Keratinocyte (primary cell): ENCODE measurements around the gene CFAP68. TPM values are rescaled to one million over a fixed set of nuclear protein-coding genes. Genes with fewer than 3 reads are reported as not detected.

Source experiments
- DNase-seq: peaks from one replicate; pipeline ENCODE4 v3.0.0-alpha.2; 2011; ENCODE audit warnings: low read depth, missing footprints, low spot score
- FAIRE-seq: peaks from 2 replicates; lab custom pipeline; 2011; peaks lifted over from hg19 to GRCh38; lab: Jason Lieb, UNC
- H2AFZ ChIP-seq: 2 replicates; pipeline ENCODE4 v1.6.0; 2012; ENCODE audit warnings: low read length, control low read depth, inconsistent platforms; ENCODE audit not compliant: control insufficient read depth
- H3K27ac ChIP-seq: 2 replicates; pipeline ENCODE4 v1.5.1; 2011; ENCODE audit warnings: low read length; ENCODE audit not compliant: control insufficient read depth, insufficient read depth
- H3K27me3 ChIP-seq: 3 replicates; pipeline ENCODE4 v1.6.0; 2011; ENCODE audit warnings: low read length; ENCODE audit not compliant: control insufficient read depth, insufficient read depth; ENCODE audit errors: extremely low read depth
- H3K36me3 ChIP-seq, 2 experiments: 2 replicates in 1 of 2; 3 replicates in 1 of 2; pipeline ENCODE4 v1.5.1; 2011; ENCODE audit warnings: low read length in 2 of 2, mild to moderate bottlenecking in 1 of 2; ENCODE audit not compliant: control insufficient read depth in 2 of 2, insufficient read depth in 2 of 2; ENCODE audit errors: extremely low read depth in 1 of 2
- H3K4me1 ChIP-seq: 3 replicates; pipeline ENCODE4 v1.5.1; 2011; ENCODE audit warnings: low read length; ENCODE audit not compliant: control insufficient read depth, insufficient read depth; ENCODE audit errors: extremely low read depth
- H3K4me2 ChIP-seq: 3 replicates; pipeline ENCODE4 v1.6.0; 2011; ENCODE audit warnings: low read depth, low read length; ENCODE audit not compliant: control insufficient read depth, insufficient read depth; ENCODE audit errors: extremely low read depth
- H3K4me3 ChIP-seq, 3 experiments: fragments of 200-600 bp in 1 of 3; sonication (generic) in 1 of 3; 2 replicates in 2 of 3; 3 replicates in 1 of 3; pipeline ENCODE4 v1.5.1; 2011 to 2016; ENCODE audit warnings: low read length in 3 of 3, mild to moderate bottlenecking in 3 of 3, control low read depth in 2 of 3, inconsistent platforms in 1 of 3, low read depth in 1 of 3, mixed read lengths in 1 of 3, mixed run types in 1 of 3, moderate library complexity in 1 of 3; ENCODE audit not compliant: control insufficient read depth in 2 of 3, insufficient read depth in 2 of 3; ENCODE audit errors: extremely low read depth in 1 of 3
- H3K79me2 ChIP-seq: 2 replicates; pipeline ENCODE4 v1.6.0; 2012; ENCODE audit warnings: low read length; ENCODE audit not compliant: control insufficient read depth, insufficient read depth
- H3K9ac ChIP-seq: 3 replicates; pipeline ENCODE4 v1.6.0; 2011; ENCODE audit warnings: low read length; ENCODE audit not compliant: control insufficient read depth, insufficient read depth; ENCODE audit errors: extremely low read depth
- H3K9me1 ChIP-seq: 3 replicates; pipeline ENCODE4 v1.6.0; 2011; ENCODE audit warnings: low read length; ENCODE audit not compliant: control insufficient read depth, insufficient read depth; ENCODE audit errors: extremely low read depth
- H3K9me3 ChIP-seq: 2 replicates; pipeline ENCODE4 v1.5.1; 2012; ENCODE audit warnings: low read depth, low read length; ENCODE audit not compliant: control insufficient read depth
- H4K20me1 ChIP-seq: 3 replicates; pipeline ENCODE4 v1.6.0; 2011; ENCODE audit warnings: low read length; ENCODE audit not compliant: control insufficient read depth, insufficient read depth; ENCODE audit errors: extremely low read depth
- CTCF ChIP-seq, 3 experiments: IDR thresholded peaks in 1 of 3; conservative IDR thresholded peaks in 1 of 3; optimal IDR thresholded peaks in 1 of 3; 2 replicates in 2 of 3; 3 replicates in 1 of 3; pipeline versions ENCODE3 to v1.5.1; 2011; ENCODE audit warnings: low read length in 3 of 3, mild to moderate bottlenecking in 3 of 3, moderate library complexity in 2 of 3, control low read depth in 1 of 3, inconsistent platforms in 1 of 3; ENCODE audit not compliant: insufficient read depth in 2 of 3; ENCODE audit errors: extremely low read depth in 1 of 3
- EZH2 ChIP-seq: IDR thresholded peaks from one replicate; pipeline ENCODE4 v1.6.1; 2012; ENCODE audit warnings: inconsistent platforms, mild to moderate bottlenecking, low read length, moderate library complexity
- dilution Hi-C: fragments of 300-500 bp; cut with MboI; formaldehyde crosslinking; loops from one replicate; pipeline ENCODE4 v1.7.0; 2020; ENCODE audit warnings: low sequenced_read_pairs; ENCODE audit not compliant: extremely low pct_ligation_motif_present
- polyA plus RNA-seq, 5 experiments: library from polyadenylated mRNA; depleted of rRNA in 3 of 5; stranded (reverse) in 3 of 5; stranded (forward) in 1 of 5; unstranded in 1 of 5; fragments of >200 nt; gene quantifications; 1 replicate in 1 of 5; 2 replicates in 3 of 5; 3 replicates in 1 of 5; pipeline versions ENCODE4 v1.2.1 to v1.2.3, GENCODE V29; 2011 to 2012; ENCODE audit warnings: missing spikeins in 2 of 5, low read depth in 1 of 5, low replicate concordance in 1 of 5

The CFAP68 gene
- polyA plus RNA-seq, 1 donor (not counting 4 experiments of a cell fraction or from before 2014, with no cell fraction given) = 63.8 TPM

GRCh38 chr11:111855506-111855905 is 23.8 kb upstream of the CFAP68 start:
- Histone ChIP-seq H3K9me1 (peaks cover 3% of the 10 kb centered on the region), H3K4me2 (no peak overlapping the region), H3K4me1 (no peaks in the 10 kb centered on the region), H3K27me3 (no peaks in the 10 kb centered on the region), H3K27ac (no peak overlapping the region), H4K20me1 (no peaks in the 10 kb centered on the region), H3K36me3 (peaks cover 0 to 7% of the 10 kb centered on the region in 2 experiments), H3K79me2 (no peaks in the 10 kb centered on the region), H3K4me3 (no peak overlapping the region), H3K9ac (no peak overlapping the region), H3K9me3 (no peaks in the 10 kb centered on the region), H2AFZ (no peak overlapping the region)
- TF ChIP-seq EZH2 (no peak), CTCF (optimal IDR thresholded peaks at IDR 0.05 in 1 of 3, IDR thresholded peaks at IDR 0.05 in 1 of 3, conservative IDR thresholded peaks at IDR 0.05 in 1 of 3; ENCODE audit: extremely low read depth in 1 of 3, insufficient read depth in 2 of 3, low read length in 3 of 3) (no peak)
- DNase-seq (no peak), FAIRE-seq (no peak)
- dilution Hi-C loops = no loop called here

GRCh38 chr11:111860257-111860656 is 19.1 kb upstream of the CFAP68 start:
- H3K4me3 ChIP-seq = no peak overlapping the region
- no peak overlapping the region for H3K4me2 ChIP-seq
- DNase-seq (no peak), FAIRE-seq (no peak)
- no peak overlapping the region for H2AFZ ChIP-seq
- no peaks in the 10 kb centered on the region for H3K4me1 ChIP-seq
- H3K9me1 ChIP-seq = no peaks in the 10 kb centered on the region
- H3K27ac ChIP-seq = no peak overlapping the region
- H3K79me2 ChIP-seq = no peaks in the 10 kb centered on the region
- H3K27me3 ChIP-seq = no peaks in the 10 kb centered on the region
- peaks cover 5 to 6% of the 10 kb centered on the region in 2 experiments for H3K36me3 ChIP-seq
- no peaks in the 10 kb centered on the region for H3K9me3 ChIP-seq
- dilution Hi-C loops = no loop called here
- no peak for TF ChIP-seq CTCF (optimal IDR thresholded peaks at IDR 0.05 in 1 of 3, IDR thresholded peaks at IDR 0.05 in 1 of 3, conservative IDR thresholded peaks at IDR 0.05 in 1 of 3; ENCODE audit: extremely low read depth in 1 of 3, insufficient read depth in 2 of 3, low read length in 3 of 3)
- TF ChIP-seq EZH2 = no peak
- no peaks in the 10 kb centered on the region for H4K20me1 ChIP-seq
- H3K9ac ChIP-seq = no peak overlapping the region
